ENCODE measurements around the gene DAAM2.

- TF ChIP-seq, protein P1, sequence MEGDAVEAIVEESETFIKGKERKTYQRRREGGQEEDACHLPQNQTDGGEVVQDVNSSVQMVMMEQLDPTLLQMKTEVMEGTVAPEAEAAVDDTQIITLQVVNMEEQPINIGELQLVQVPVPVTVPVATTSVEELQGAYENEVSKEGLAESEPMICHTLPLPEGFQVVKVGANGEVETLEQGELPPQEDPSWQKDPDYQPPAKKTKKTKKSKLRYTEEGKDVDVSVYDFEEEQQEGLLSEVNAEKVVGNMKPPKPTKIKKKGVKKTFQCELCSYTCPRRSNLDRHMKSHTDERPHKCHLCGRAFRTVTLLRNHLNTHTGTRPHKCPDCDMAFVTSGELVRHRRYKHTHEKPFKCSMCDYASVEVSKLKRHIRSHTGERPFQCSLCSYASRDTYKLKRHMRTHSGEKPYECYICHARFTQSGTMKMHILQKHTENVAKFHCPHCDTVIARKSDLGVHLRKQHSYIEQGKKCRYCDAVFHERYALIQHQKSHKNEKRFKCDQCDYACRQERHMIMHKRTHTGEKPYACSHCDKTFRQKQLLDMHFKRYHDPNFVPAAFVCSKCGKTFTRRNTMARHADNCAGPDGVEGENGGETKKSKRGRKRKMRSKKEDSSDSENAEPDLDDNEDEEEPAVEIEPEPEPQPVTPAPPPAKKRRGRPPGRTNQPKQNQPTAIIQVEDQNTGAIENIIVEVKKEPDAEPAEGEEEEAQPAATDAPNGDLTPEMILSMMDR (conservative IDR thresholded peaks at IDR 0.05; ENCODE audit: low read length): no peak
- TF ChIP-seq EZH2phosphoT487 (IDR thresholded peaks at IDR 0.05; ENCODE audit: borderline replicate concordance, low read depth, low read length): no peak
These were observed 35.6 kb upstream of the DAAM2 start for GRCh38 chr6:39756582-39756981.

Measured in OCI-LY7 (cell line).